Measurements from ENCODE around the gene MTCH2. TPM values are rescaled to one million over a fixed set of nuclear protein-coding genes. Genes with fewer than 3 reads are reported as not detected.
A peak's percentile ranks its signal among the peaks of the same experiment; 100 is the strongest.

The MTCH2 gene
- total RNA-seq, 1 donor from 2014 or later = 107 TPM

DNA sequence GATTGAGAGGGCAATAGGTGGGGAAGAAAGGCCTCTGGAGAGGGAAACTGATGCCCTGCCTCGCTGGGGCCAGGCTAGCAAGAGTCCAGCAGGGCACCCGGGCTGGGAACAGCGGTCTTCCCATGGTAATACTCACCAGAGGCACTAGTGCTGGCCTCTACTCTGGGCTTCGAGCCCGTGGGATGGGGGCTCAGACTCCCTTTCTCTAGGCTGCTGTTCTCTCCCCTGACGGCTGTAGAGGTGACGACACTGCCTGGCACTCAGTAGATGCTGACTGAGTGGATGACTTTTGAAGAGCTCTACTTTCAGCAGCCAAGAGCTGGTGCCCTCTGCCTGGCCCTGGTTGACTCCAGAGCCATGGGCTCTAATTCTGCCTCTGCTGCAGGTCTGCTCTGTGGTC, 47.3 kb downstream of the MTCH2 start:
- no peak overlapping the region for H3K27ac Mint-ChIP-seq (ENCODE audit: unreplicated experiment)
- peaks cover 35% of the 10 kb centered on the region for H3K27me3 Mint-ChIP-seq (ENCODE audit: low read depth)
- DNase-seq (ENCODE audit: low spot score) = no peak
- H3K9me3 Mint-ChIP-seq (ENCODE audit: low read depth) = no peaks in the 10 kb centered on the region
- peaks cover 2% of the 10 kb centered on the region for H3K36me3 Mint-ChIP-seq (ENCODE audit: low read depth)
- no peak overlapping the region for H3K4me3 Mint-ChIP-seq (ENCODE audit: unreplicated experiment)
- peaks cover 8% of the 10 kb centered on the region for H3K4me1 Mint-ChIP-seq (ENCODE audit: low read depth)
- TF ChIP-seq, protein P1, sequence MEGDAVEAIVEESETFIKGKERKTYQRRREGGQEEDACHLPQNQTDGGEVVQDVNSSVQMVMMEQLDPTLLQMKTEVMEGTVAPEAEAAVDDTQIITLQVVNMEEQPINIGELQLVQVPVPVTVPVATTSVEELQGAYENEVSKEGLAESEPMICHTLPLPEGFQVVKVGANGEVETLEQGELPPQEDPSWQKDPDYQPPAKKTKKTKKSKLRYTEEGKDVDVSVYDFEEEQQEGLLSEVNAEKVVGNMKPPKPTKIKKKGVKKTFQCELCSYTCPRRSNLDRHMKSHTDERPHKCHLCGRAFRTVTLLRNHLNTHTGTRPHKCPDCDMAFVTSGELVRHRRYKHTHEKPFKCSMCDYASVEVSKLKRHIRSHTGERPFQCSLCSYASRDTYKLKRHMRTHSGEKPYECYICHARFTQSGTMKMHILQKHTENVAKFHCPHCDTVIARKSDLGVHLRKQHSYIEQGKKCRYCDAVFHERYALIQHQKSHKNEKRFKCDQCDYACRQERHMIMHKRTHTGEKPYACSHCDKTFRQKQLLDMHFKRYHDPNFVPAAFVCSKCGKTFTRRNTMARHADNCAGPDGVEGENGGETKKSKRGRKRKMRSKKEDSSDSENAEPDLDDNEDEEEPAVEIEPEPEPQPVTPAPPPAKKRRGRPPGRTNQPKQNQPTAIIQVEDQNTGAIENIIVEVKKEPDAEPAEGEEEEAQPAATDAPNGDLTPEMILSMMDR (IDR thresholded peaks at IDR 0.05) = no peak

DNA sequence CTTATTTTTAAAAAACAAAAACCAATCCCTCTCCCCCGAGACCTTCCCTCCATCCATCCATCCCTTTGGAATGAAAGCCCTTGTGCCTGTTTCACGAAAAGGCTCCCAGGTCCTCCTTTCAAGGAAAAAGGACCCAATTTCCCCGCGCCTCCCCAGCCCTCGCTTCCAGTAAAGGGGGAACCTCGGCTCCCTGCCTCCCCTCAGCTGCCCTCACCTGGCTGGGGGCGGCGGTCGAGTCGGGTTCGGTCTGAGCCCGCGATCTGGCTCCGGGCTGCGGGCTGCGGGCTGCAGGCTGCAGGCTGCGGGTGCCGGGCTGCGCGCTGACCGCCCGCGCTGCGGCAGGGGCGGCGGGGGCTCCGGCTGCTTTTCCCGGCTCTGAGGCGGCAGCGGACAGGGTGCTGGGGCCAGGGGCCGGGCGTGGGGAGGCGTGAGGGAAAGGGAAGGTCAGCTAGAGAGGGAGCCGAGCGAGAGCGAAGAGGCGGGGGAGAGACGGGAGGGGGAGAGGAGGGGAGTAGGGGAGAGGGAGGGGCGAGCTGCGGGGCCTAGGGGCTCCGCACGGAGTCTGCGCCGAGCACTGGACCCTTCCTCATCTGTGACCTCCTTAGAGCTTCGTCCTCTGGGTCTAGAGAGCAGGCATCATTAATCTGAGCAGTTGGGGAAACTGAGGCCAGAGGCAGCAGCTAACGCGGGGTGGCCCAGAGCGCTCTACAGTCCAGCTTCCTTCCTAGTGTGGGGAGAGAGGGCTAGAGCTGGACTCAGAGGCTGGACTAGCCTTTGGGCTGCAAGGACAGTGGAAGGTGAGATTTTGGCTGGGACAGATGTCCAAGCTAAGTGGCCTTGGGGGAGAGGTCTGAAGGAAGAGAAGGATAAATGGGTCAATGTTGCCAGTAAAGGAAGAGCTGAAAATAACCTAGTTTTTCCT, 48.2 kb downstream of the MTCH2 start, which contains the start of gene C1QTNF4:
Gene C1QTNF4 (minus strand): TSS at position 478 of the 922 bp plus-strand sequence. CDS start 3,601 bp downstream, outside the sequence.
- TF ChIP-seq, protein P1 (IDR thresholded peaks at IDR 0.05) = no peak
- peaks cover 35% of the 10 kb centered on the region for H3K27me3 Mint-ChIP-seq (ENCODE audit: low read depth)
- H3K4me3 Mint-ChIP-seq (ENCODE audit: unreplicated experiment) = peak within 1 kb of the TSS; percentile 33
- H3K27ac Mint-ChIP-seq (ENCODE audit: unreplicated experiment) = no peak within 1 kb of the TSS
- H3K9me3 Mint-ChIP-seq (ENCODE audit: low read depth) = no peaks in the 10 kb centered on the region
- H3K36me3 Mint-ChIP-seq (ENCODE audit: low read depth) = peaks cover 2% of the 10 kb centered on the region
- peaks cover 8% of the 10 kb centered on the region for H3K4me1 Mint-ChIP-seq (ENCODE audit: low read depth)
- no peak for DNase-seq (ENCODE audit: low spot score)

DNA sequence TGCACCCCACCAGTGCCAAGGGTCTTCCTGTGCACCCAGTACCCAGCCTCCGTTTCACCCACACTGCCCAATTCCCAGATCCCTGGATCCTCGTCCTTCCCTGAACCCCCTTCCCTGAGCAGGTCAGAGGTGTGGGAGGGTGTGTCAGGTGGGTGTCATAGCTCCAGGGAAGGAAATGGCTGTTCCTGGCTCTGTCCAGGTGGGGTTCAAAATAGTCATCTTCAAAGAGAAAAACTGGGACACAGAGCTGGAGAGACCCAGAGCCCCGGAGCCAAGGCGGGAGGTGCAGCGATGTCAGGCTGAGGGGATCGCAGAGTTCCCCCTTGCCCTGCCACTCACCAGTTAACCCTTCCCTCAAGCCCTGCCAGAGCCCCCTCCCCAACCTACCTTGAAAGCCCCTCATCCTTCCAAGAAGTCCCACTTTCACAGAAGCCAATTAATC, 48.8 kb downstream of the MTCH2 start:
- H3K4me1 Mint-ChIP-seq (ENCODE audit: low read depth) = peaks cover 8% of the 10 kb centered on the region
- H3K4me3 Mint-ChIP-seq (ENCODE audit: unreplicated experiment) = peak overlapping the region; percentile 33
- no peak for DNase-seq (ENCODE audit: low spot score)
- TF ChIP-seq, protein P1 (IDR thresholded peaks at IDR 0.05) = no peak
- H3K27me3 Mint-ChIP-seq (ENCODE audit: low read depth) = peaks cover 35% of the 10 kb centered on the region
- no peaks in the 10 kb centered on the region for H3K9me3 Mint-ChIP-seq (ENCODE audit: low read depth)
- no peak overlapping the region for H3K27ac Mint-ChIP-seq (ENCODE audit: unreplicated experiment)
- H3K36me3 Mint-ChIP-seq (ENCODE audit: low read depth) = peaks cover 2% of the 10 kb centered on the region

DNA sequence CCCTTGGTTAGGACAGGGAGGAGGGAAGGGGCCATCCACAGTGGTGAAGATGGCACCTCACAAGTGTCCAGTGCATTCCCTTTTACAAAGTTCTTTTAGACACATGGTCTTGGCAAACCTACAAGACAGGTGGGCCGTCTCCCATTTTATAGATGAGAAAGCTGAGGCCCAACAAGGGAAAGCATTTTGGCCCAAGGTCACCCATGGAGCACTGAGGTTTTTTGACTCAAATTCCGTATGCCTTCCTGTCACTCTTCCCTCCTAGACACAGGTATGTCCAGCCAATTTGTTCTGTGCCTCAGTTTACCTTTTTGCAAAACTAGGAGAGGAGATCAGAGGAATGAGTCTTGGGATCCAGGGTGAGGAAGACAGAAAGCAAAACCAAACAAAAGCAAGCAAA, 49.4 kb downstream of the MTCH2 start:
- Mint-ChIP-seq H3K4me1 (ENCODE audit: low read depth) (peaks cover 8% of the 10 kb centered on the region), H3K9me3 (ENCODE audit: low read depth) (no peaks in the 10 kb centered on the region), H3K4me3 (ENCODE audit: unreplicated experiment) (no peak overlapping the region), H3K36me3 (ENCODE audit: low read depth) (peaks cover 2% of the 10 kb centered on the region), H3K27me3 (ENCODE audit: low read depth) (peaks cover 35% of the 10 kb centered on the region), H3K27ac (ENCODE audit: unreplicated experiment) (no peak overlapping the region)
- DNase-seq (ENCODE audit: low spot score) = no peak
- TF ChIP-seq, protein P1 (IDR thresholded peaks at IDR 0.05) = no peak

DNA sequence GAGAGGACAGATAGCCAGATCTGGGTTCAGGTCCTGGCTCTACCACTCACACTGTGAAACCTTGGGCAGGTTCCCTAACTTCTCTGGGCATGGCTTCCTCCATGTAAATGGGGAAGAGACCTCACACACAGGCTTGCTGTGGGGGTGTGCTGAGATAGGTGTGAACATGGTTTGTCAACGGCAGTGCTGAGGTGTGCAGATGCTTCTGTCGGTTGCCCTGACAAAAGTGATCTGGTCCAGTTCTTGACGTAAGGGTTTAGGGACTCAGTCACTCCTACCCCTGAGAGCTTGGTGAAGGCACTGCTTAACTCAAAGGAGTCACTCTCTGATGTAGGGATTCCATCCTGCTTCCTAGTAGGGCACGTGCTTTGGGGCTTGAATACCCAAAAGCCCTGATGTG, 50.1 kb downstream of the MTCH2 start:
- peaks cover 35% of the 10 kb centered on the region for H3K27me3 Mint-ChIP-seq (ENCODE audit: low read depth)
- no peak for DNase-seq (ENCODE audit: low spot score)
- peaks cover 8% of the 10 kb centered on the region for H3K4me1 Mint-ChIP-seq (ENCODE audit: low read depth)
- TF ChIP-seq, protein P1 (IDR thresholded peaks at IDR 0.05) = no peak
- no peak overlapping the region for H3K27ac Mint-ChIP-seq (ENCODE audit: unreplicated experiment)
- H3K9me3 Mint-ChIP-seq (ENCODE audit: low read depth) = no peaks in the 10 kb centered on the region
- H3K36me3 Mint-ChIP-seq (ENCODE audit: low read depth) = peaks cover 2% of the 10 kb centered on the region
- no peak overlapping the region for H3K4me3 Mint-ChIP-seq (ENCODE audit: unreplicated experiment)
